ENCODE results near the gene RPRM.

DNA sequence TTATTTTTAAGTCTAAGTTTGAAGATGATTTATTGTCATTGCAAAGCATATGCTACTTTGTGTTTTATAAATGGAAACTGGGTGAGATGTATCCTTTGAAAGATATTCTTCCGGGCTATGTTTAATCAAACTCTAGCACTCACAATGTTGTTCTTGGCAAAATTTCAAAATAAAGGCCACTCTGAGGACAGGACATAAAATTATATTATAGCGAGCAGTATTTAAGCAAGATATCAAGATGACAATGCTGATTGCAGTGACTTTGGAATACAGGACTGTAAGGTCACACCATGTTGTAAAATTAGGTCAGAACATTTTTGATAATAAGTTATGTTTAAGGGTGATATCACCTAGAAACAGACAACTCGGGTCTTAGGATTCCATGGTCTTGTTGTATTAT, 14.2 kb downstream of the RPRM start:
- TF ChIP-seq, protein P1, sequence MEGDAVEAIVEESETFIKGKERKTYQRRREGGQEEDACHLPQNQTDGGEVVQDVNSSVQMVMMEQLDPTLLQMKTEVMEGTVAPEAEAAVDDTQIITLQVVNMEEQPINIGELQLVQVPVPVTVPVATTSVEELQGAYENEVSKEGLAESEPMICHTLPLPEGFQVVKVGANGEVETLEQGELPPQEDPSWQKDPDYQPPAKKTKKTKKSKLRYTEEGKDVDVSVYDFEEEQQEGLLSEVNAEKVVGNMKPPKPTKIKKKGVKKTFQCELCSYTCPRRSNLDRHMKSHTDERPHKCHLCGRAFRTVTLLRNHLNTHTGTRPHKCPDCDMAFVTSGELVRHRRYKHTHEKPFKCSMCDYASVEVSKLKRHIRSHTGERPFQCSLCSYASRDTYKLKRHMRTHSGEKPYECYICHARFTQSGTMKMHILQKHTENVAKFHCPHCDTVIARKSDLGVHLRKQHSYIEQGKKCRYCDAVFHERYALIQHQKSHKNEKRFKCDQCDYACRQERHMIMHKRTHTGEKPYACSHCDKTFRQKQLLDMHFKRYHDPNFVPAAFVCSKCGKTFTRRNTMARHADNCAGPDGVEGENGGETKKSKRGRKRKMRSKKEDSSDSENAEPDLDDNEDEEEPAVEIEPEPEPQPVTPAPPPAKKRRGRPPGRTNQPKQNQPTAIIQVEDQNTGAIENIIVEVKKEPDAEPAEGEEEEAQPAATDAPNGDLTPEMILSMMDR (IDR thresholded peaks at IDR 0.05; ENCODE audit: poor library complexity, severe bottlenecking) = no peak
- TF ChIP-seq TAF1 (IDR thresholded peaks at IDR 0.05; ENCODE audit: low read depth) = no peak
- no peak for TF ChIP-seq EP300 (conservative IDR thresholded peaks at IDR 0.05; ENCODE audit: poor library complexity, severe bottlenecking)
- TF ChIP-seq EZH2 (IDR thresholded peaks at IDR 0.05; ENCODE audit: borderline replicate concordance, insufficient read depth, low read length, poor library complexity, severe bottlenecking) = no peak

Measured in neural cell (in vitro differentiated cells).